GM21737 (cell line): Measurements from ENCODE around the gene RUNX3.
"Not testable (repeated sequence)": the region's sequence is repeated elsewhere in the genome, so short reads cannot be mapped to it uniquely, and the experiment has no call there.

Source experiments
- ATAC-seq: cut with Tn5 transposase; IDR thresholded peaks from one replicate; pipeline ENCODE4 v1.9.1; 2021; ENCODE audit warnings: mild to moderate bottlenecking, moderate library complexity; ENCODE audit not compliant: unreplicated experiment

The RUNX3 gene

DNA sequence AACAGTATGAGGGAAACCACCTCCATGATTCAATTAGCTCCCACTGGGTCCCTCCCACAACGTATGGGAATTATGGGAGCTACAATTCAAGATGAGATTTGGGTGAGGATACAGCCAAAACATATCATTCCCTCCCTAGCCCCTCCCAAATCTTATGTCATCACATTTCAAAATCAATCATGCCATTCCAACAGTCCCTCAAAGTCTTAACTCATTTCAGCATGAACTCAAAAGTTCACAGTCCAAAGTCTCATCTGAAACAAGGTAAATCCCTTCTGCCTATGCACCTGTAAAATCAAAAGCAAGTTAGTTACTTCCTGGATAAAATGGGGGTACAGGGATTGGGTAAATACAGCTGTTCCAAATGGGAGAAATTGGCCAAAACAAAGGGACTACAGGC is 38.7 kb downstream of the RUNX3 start:
- not testable (repeated sequence) for ATAC-seq

GRCh38 chr1:24890887-24891286 is 39.2 kb downstream of the RUNX3 start:
- ATAC-seq: no peak

DNA sequence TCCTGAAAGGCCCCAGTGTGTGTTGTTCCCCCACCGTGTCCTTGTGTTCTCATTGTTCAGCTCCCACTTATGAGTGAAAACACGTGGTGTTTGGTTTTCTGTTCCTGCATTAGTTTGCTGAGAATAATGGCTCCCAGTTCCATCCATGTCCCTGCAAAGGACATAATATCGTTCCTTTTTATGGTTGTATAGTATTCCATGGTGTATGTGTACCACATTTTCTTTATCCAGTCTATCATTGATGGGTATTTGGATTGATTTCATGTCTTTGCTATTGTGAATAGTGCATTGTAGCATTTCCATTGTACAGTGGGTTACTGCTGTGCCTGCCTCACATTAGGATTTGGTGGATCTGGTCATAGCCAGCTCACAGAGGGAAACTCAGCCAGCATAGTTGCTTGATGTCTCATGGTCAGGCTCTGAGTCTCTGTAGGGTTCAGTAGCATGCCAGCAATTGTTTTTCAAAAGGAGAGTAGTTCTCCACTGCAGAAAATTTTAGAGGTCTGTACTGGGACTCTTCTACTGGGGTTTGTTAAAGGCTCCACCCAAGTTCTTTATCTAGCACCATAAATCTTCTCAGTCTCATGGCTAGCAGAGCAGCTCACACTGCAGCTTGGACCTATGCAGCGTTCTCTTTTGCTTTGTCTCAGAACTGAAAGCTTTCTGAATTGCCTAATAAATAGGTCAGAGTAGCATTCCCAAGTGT is 41.0 kb downstream of the RUNX3 start:
- ATAC-seq: no peak

DNA sequence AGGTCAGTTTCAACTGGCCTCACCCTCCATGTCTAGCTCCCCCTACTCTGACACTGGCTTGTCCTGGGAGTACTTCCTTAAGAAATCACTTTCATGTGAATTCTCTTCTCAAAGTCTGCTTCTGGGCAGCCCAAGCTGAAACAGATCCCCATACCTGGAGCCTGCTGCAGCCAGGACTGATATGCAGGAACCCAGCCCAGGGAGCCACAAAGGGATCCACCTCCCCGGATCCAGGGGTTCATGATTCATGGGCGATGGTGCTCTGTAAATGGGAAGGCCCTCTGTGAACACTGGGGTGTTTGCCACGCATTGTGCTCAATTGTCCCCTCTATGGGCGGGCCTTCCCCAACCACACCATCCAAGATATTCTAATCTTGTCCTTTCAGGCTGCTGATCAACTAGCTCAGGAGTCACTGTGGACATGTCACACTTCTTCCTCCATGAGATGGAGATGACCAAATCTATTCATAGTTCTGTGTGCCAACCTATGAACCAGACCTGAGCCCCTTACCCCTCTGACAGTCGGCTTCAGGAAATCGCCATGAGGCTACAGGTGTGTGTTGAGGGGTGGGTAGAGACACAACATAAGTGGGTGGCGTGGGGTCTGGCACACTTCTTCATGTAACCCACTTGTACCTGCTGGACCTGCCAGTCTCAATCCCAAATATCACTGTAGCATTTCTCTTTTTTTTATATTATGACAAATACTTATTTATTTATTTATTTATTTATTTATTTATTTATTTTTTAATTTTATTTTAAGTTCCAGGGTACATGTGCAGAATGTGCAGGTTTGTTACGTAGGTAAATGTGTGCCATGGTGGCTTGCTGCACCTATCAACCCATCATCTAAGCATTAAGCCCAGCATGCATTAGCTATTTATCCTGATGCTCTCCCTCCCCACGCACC is 41.8 kb downstream of the RUNX3 start:
- ATAC-seq: no peak

DNA sequence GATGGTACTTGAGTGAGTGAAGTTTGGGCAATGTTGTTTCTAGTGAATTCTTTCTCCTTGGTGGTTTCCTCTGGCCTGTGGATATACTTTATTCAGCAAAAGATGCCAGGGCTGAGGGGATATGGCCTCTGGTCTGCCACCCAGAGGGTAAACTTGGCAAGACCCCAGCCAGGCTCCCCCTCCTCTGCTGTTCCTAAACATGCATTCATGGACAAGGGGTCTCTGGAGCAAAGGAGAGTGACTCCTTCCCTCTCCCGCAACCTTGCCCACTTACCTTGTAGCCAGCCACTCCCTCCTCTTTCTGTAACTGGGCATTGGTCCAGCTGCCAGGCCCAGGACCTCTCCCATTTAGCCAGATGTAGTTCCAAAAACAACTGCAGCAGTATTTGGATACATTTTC is 43.8 kb downstream of the RUNX3 start:
- ATAC-seq: no peak

GRCh38 chr1:24884751-24885150 is 45.3 kb downstream of the RUNX3 start:
- no peak for ATAC-seq

GRCh38 chr1:24881034-24881433 is 49.0 kb downstream of the RUNX3 start:
- no peak for ATAC-seq

DNA sequence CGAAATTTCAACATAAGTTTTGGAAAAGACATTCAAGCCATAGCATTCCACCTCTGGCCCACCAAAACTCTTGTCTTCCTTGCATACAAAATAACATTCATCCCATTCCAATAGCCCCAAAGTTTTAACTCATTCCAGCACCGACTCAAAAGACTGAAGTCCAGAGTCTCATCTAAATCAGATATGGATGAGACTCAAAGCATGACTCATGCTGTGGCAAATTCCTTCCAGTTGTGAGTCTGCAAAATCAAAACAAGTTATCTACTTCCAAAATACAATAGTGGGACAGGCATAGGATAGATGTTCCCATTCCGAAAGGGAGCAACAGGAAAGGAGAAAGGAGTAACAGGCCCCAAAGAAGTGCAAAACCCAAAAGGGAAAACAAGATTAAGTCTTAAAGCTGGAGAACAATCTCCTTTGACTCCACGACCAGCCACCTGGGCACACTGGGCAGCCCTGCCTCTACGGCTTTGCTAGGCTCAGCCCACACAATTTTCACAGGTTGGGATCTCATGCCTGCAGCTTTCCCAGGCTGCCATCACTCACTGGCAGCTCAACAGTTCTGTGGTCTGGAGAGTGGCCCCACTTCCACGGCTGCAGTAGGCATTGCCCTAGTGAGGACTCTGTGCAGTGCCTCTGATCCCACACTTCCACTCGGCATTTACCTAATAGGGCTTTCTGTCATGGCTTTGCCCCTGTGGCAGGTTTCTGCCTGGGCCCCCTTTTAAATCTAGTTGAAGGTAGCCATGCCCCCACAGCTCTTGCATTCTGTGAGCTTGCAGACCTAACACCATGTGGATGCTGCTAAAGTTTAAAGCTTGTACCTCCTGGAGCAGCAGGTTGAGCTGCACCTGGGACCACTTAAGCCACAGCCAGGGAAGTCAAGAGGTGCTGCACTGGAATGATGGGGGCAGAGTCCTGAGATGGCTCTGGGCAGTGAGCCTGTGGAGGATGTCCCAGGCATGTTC is 51.0 kb downstream of the RUNX3 start:
- no peak for ATAC-seq

GRCh38 chr1:24878045-24878444 is 52.0 kb downstream of the RUNX3 start:
- ATAC-seq: no peak

GRCh38 chr1:24875991-24876506 is 54.0 kb downstream of the RUNX3 start:
- ATAC-seq: no peak

- no peak for ATAC-seq
Observed at GRCh38 chr1:24875257-24875656, 54.8 kb downstream of the RUNX3 start.

- ATAC-seq: no peak
Observed at GRCh38 chr1:24874611-24875234, 55.4 kb downstream of the RUNX3 start.

GRCh38 chr1:24874056-24874455 is 56.0 kb downstream of the RUNX3 start:
- no peak for ATAC-seq

DNA sequence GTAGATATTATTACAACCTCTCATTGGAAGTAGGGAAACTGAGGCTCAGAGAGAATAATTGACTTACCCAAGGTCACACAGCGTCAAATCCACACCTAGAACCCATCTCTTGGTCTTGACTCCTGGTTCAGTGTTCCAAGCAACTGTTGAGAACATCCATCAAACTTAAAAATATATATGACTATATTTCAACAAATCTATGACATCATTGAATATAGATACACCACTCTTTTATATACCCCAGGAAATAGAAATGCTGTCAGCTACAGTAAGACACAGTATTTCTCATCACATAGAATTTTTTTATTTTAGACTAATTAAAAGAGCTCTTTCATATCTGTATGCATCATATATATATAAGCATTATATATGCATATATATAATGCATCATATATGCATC is 56.9 kb downstream of the RUNX3 start:
- no peak for ATAC-seq

DNA sequence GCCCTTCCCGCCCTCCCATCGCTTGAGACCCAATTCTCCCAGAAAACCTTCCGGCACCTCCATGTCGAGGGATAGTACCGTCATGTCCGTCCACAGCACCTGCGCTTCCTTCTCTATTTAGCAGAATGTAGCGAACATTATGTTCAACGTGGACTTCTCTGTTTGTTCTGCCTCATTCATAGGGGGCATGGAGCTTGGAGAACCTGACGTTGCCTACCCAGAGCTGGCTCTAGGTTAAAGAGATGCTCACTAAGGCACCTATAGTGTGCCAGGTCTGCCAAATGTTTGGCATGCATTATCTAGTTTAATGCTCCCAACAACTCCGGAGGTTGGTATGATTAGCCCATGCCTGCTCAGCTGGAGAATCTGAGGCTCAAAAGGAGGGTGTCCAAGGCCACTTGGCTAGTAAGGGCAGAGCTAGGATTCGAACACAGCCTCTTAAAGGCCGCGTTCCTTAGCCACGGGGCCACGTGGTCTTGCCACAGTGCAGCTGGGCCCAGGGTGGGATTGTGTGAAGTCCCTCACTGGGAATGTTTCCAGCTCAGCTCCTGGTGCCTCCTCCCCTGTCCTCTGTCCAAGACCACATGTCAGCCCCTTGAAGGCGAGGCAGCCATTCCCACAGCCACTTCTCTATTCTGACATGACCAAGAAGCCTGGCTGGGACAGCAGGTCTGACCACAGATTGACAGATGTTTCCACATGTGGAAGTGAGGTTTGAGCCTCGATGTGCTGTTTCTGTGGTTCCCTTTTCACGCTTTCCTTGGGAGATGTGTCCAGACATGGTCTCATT is 57.8 kb downstream of the RUNX3 start:
- ATAC-seq: no peak

DNA sequence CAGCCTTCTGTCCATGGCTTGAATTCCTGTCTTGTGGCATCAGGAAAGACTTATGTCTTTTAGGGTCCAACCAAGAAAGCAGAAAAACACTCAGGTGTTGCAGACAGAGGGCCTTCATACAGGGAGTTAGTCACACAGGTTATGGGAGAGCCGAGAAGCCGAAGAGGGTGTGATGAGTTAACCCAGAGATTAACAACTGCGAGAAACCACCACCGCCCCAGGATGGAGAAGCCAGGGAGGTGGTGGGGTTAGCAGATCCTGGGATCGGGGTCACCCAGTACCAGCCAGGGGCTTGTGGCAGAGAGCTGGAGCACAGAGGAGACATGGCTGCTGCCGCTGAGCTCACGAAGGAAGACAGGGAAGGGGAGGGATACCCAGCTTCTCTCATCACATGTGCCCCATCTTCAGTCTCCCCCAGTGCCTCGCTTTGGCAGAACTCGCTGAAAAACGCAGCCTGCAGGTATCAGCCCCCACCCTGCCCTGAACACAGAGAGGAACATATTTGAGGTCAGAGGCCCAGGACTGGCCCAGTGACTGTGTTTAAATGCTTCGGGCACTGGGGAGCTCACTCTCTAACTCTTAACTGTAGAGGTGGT is 58.7 kb downstream of the RUNX3 start:
- ATAC-seq: no peak

GRCh38 chr1:24870551-24871195 is 59.4 kb downstream of the RUNX3 start:
- no peak for ATAC-seq

DNA sequence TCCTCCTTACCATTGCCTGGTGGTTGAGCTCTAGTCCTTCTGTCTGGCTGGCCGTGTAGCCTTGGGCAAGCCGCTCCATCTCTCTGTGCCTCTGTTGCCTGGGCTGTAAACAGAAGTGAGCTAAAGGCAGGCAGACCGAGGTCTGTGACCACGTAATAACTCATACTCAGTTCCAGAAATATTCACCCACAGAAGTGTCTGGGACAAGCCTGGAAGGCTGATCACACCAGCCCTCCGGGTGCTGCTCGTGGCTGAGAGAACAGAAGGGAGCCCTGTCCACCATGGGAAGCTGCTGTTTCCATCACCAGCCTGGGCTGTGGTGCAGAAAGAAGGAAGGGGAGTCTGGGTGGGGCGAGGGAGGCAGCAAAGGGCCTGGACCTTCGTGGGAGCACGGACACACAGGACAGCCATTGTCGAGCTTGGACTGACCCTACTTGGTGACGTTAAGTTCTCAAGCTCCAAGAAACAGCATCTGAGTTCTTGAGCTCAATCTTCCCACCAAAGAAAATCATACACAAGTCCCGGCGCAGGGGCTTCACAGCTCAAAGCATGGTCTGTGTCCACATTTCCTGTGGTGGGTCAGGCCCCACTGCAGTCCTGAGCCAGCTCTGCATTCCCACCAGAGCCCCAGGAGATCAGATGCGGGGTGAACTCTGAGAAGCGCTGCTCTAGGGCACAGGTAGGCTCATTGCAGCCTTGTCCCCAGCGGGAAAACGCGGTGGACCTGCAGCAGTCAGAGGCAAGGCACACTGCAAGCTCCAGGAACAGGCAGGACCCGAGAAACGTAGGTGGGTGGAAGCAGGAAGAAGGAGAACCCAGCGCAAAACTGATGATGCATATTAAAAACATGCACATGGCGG is 61.8 kb downstream of the RUNX3 start:
- no peak for ATAC-seq
